OCI-LY7 (cell line): ENCODE results near the gene KCNIP4. TPM values are rescaled to one million over a fixed set of nuclear protein-coding genes. Genes with fewer than 3 reads are reported as not detected.

Experiments used
- BruUV-seq: library from RNA; stranded (reverse); fragments of 400-500 nt; replicated peaks from 2 replicates; lab custom pipeline; 2021; lab: Mats Ljungman, UMichigan
- CTCF ChIA-PET: fragments of 300-600 bp; sonication (Branson Sonifier 250); formaldehyde crosslinking; loops from one replicate; lab custom pipeline; 2022; ENCODE audit warnings: antibody characterized with exemption; ENCODE audit not compliant: unreplicated experiment; lab: Charles Lee
- POLR2A ChIA-PET: fragments of 300-600 bp; sonication (Branson Sonifier 250); formaldehyde crosslinking; loops from one replicate; lab custom pipeline; 2022; ENCODE audit warnings: antibody characterized with exemption; lab: Charles Lee
- DNase-seq: peaks from one replicate; pipeline ENCODE4 v3.0.0-alpha.2; 2015; ENCODE audit warnings: low spot score
- H2AFZ ChIP-seq: fragments of 200-600 bp; sonication (generic), shearing (Covaris generic); 2 replicates; pipeline ENCODE4 v1.6.1; 2014; ENCODE audit warnings: mild to moderate bottlenecking, antibody characterized with exemption, low read length, moderate library complexity
- H3K27ac ChIP-seq: fragments of 200-600 bp; sonication (generic); 2 replicates; pipeline ENCODE4 v1.5.1; 2014; ENCODE audit warnings: mixed run types, low read depth, mild to moderate bottlenecking, moderate library complexity, low read length, inconsistent platforms; ENCODE audit not compliant: poor library complexity, severe bottlenecking
- H3K36me3 ChIP-seq: fragments of 200-600 bp; sonication (generic); 2 replicates; pipeline ENCODE4 v1.6.1; 2014; ENCODE audit warnings: mild to moderate bottlenecking, antibody characterized with exemption, low read length, moderate library complexity, mixed read lengths; ENCODE audit not compliant: insufficient read depth
- H3K4me1 ChIP-seq: fragments of 200-600 bp; sonication (generic); 2 replicates; pipeline ENCODE4 v1.5.1; 2014; ENCODE audit warnings: mild to moderate bottlenecking, low read length; ENCODE audit not compliant: insufficient read depth, poor library complexity, severe bottlenecking
- H3K4me2 ChIP-seq: fragments of 200-600 bp; sonication (generic); 2 replicates; pipeline ENCODE4 v1.6.1; 2014; ENCODE audit warnings: mild to moderate bottlenecking, low read length
- H3K4me3 ChIP-seq: fragments of 200-600 bp; sonication (generic); 2 replicates; pipeline ENCODE4 v1.5.1; 2014; ENCODE audit warnings: mild to moderate bottlenecking, low read depth, low read length; ENCODE audit not compliant: poor library complexity, severe bottlenecking
- H3K79me2 ChIP-seq: fragments of 200-600 bp; sonication (generic); 2 replicates; pipeline ENCODE4 v1.6.1; 2016; ENCODE audit warnings: low read depth, mild to moderate bottlenecking, low read length, moderate library complexity, mixed read lengths; ENCODE audit not compliant: insufficient read depth
- H3K9me2 ChIP-seq: fragments of 200-600 bp; sonication (generic); 2 replicates; pipeline ENCODE4 v1.6.1; 2016; ENCODE audit warnings: mild to moderate bottlenecking, low read length, mixed read lengths; ENCODE audit not compliant: insufficient read depth
- H3K9me3 ChIP-seq: fragments of 200-600 bp; sonication (generic); 2 replicates; pipeline ENCODE4 v1.6.1; 2014; ENCODE audit warnings: mild to moderate bottlenecking, mixed run types, low read length, mixed read lengths
- H4K20me1 ChIP-seq: fragments of 200-600 bp; sonication (generic); 2 replicates; pipeline ENCODE4 v1.6.1; 2014; ENCODE audit warnings: mild to moderate bottlenecking, antibody characterized with exemption, low read length, moderate library complexity, mixed read lengths; ENCODE audit not compliant: insufficient read depth
- EZH2phosphoT487 ChIP-seq: fragments of 200-600 bp; sonication (generic); IDR thresholded peaks from 2 replicates; pipeline ENCODE4 v1.6.1; 2018; ENCODE audit warnings: low read depth, borderline replicate concordance, mild to moderate bottlenecking, mixed run types, antibody characterized with exemption, low read length, moderate library complexity, mixed read lengths
- intact Hi-C: fragments of 100-400 bp; cut with micrococcal nuclease; formaldehyde crosslinking; loops from one replicate; pipeline ENCODE4 v1.10.0; 2022; ENCODE audit not compliant: unreplicated experiment
- total RNA-seq, 2 experiments: library from RNA; depleted of rRNA in 1 of 2; stranded (reverse); fragments of >200 nt in 1 of 2; shearing (Covaris generic) in 1 of 2; gene quantifications; 2 replicates each; pipeline ENCODE4 v1.2.3, GENCODE V29; 2014 to 2022
- TF ChIP-seq, protein P1 (sequence below): fragments of 200-600 bp; sonication (generic); conservative IDR thresholded peaks from 2 replicates; pipeline ENCODE4 v1.5.1; 2014; ENCODE audit warnings: mild to moderate bottlenecking, antibody characterized with exemption, low read length, moderate library complexity, mixed read lengths

KCNIP4 gene
- total RNA-seq, 2 experiments from 2014 or later: not detected

DNA sequence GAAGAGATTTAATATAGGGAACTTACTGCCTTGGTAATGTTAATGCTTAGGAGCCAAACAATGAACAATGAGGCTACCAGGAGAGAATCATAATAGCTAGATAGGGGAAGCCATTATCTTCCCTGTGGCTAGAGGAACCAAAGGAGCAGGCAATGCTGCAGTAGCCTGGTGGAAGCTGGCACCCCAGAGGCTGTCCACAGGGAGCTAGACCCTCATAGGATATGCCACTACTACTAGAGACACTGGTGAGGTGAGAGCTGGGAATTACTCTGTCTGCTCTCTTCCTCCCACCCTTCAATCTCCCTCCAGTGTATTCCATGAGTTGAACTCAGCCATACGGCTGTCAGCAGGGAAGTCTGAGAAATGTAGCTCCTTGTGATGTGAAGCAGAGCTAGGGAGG is 601.4 kb downstream of the KCNIP4 start:
- Histone ChIP-seq H4K20me1 (no peaks in the 10 kb centered on the region), H3K4me1 (no peaks in the 10 kb centered on the region), H3K9me2 (no peaks in the 10 kb centered on the region), H3K27ac (no peak overlapping the region), H3K4me3 (no peak overlapping the region), H3K4me2 (no peak overlapping the region), H3K36me3 (no peaks in the 10 kb centered on the region), H2AFZ (no peak overlapping the region), H3K79me2 (no peaks in the 10 kb centered on the region), H3K9me3 (no peaks in the 10 kb centered on the region)
- no peak for DNase-seq
- POLR2A ChIA-PET: no interaction called here
- TF ChIP-seq EZH2phosphoT487: no peak
- TF ChIP-seq, protein P1, sequence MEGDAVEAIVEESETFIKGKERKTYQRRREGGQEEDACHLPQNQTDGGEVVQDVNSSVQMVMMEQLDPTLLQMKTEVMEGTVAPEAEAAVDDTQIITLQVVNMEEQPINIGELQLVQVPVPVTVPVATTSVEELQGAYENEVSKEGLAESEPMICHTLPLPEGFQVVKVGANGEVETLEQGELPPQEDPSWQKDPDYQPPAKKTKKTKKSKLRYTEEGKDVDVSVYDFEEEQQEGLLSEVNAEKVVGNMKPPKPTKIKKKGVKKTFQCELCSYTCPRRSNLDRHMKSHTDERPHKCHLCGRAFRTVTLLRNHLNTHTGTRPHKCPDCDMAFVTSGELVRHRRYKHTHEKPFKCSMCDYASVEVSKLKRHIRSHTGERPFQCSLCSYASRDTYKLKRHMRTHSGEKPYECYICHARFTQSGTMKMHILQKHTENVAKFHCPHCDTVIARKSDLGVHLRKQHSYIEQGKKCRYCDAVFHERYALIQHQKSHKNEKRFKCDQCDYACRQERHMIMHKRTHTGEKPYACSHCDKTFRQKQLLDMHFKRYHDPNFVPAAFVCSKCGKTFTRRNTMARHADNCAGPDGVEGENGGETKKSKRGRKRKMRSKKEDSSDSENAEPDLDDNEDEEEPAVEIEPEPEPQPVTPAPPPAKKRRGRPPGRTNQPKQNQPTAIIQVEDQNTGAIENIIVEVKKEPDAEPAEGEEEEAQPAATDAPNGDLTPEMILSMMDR: no peak
- intact Hi-C loops: no loop called here
- BruUV-seq: no TSS peak
- CTCF ChIA-PET: no interaction called here

DNA sequence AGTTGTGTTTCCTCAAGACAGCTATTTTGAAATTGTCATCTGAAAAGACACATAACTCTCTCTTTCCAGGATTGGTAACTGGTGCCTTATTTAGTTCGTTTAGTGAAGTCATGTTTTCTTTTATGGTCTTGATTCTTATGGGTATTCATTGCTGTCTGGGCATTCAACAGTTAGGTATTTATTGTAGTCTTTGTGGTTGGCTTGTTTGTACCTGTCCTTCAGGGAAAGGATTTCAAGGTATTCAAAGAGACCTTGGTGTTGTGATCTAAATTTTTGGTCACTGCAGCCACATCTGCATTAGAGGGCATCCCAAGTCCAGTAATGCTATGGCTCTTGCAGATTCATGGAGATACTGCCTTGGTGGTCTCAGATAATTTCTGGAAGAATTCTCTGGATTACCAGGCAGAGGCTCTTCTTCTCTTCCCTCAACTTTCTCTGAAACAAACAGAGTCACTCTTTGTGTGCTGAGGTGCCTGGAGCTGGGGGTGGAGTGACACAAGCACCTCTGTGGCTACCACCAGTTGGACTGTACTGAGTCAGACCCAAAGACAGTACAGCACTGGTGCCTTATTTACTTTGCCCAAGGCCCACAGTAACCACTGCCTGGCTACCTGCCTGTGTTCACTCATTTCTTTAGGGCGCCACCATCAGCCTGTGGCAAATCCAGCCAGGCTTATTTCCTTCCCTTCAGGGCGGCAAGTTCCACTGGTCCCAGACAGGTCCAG is 620.4 kb downstream of the KCNIP4 start:
- Histone ChIP-seq H3K4me1 (no peaks in the 10 kb centered on the region), H3K27ac (no peak overlapping the region), H3K79me2 (no peaks in the 10 kb centered on the region), H3K36me3 (no peaks in the 10 kb centered on the region), H4K20me1 (no peaks in the 10 kb centered on the region), H3K4me3 (no peak overlapping the region), H3K4me2 (no peak overlapping the region), H2AFZ (no peak overlapping the region), H3K9me2 (no peaks in the 10 kb centered on the region), H3K9me3 (peaks cover 6% of the 10 kb centered on the region; the same call in 1 of the 2 replicates)
- TF ChIP-seq, protein P1: no peak
- no peak for TF ChIP-seq EZH2phosphoT487
- DNase-seq: no peak
- ChIA-PET POLR2A (no interaction called here), CTCF (no interaction called here)
- intact Hi-C loops: no loop called here
- no TSS peak for BruUV-seq

DNA sequence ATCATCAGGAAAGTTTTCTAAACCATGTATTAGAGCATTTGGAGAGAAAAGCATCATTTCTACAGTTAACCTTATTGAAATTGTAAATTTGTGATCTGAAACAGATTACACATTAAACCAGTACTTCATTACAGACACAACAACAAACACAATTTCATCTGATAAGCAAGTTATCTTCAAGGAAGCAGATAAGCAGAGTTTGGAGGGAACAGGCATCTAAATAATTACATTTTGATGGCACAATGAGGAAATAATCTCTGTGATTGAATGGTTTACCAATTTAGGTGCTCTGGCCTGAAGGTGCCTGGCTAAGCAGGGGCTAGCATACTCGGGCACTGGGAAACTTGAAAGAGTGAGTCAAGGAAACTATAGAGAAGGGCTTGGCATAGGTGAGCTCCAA is 628.5 kb downstream of the KCNIP4 start:
- no peaks in the 10 kb centered on the region for H3K79me2 ChIP-seq
- peaks cover 5% of the 10 kb centered on the region; the same call in 1 of the 2 replicates for H3K9me3 ChIP-seq
- H3K4me1 ChIP-seq: no peaks in the 10 kb centered on the region
- ChIA-PET POLR2A (no interaction called here), CTCF (no interaction called here)
- no peak for DNase-seq
- TF ChIP-seq EZH2phosphoT487: no peak
- TF ChIP-seq, protein P1: no peak
- H3K4me3 ChIP-seq: no peak overlapping the region
- no peak overlapping the region for H3K27ac ChIP-seq
- no peak overlapping the region for H3K4me2 ChIP-seq
- intact Hi-C loops: no loop called here
- H4K20me1 ChIP-seq: no peaks in the 10 kb centered on the region
- BruUV-seq: no TSS peak
- H3K9me2 ChIP-seq: no peaks in the 10 kb centered on the region
- H3K36me3 ChIP-seq: no peaks in the 10 kb centered on the region
- no peak overlapping the region for H2AFZ ChIP-seq
